ENCODE data around the gene LRRC7. TPM values are rescaled to one million over a fixed set of nuclear protein-coding genes. Genes with fewer than 3 reads are reported as not detected.

LRRC7 gene
- total RNA-seq, 1 experiment from 2014 or later, result not detected

GRCh38 chr1:70101774-70102173 is 534.1 kb downstream of the LRRC7 start:
- ChIA-PET POLR2A (no interaction called here), CTCF (no interaction called here)
- H3K36me3 ChIP-seq (ENCODE audit: control insufficient read depth, insufficient read depth, low read length), result no peaks in the 10 kb centered on the region
- intact Hi-C loops (cut with micrococcal nuclease; ENCODE audit: unreplicated experiment) (no loop called here), in situ Hi-C loops (cut with HindIII; ENCODE audit: low pct_unique_long_range_greater_than_20kb, low sequenced_read_pairs) (no loop called here)
- H3K27me3 ChIP-seq (ENCODE audit: control insufficient read depth, insufficient read depth, low read length), result no peaks in the 10 kb centered on the region
- no TSS peak for BruUV-seq (replicated peaks)
- TF ChIP-seq CTCF (IDR thresholded peaks at IDR 0.05), result no peak
- TF ChIP-seq TCF7L2 (IDR thresholded peaks at IDR 0.05; ENCODE audit: low read depth, low read length), result no peak
- TF ChIP-seq REST (IDR thresholded peaks at IDR 0.05; ENCODE audit: insufficient read depth in 1 of 2, low read depth in 2 of 2, low read length in 1 of 2), result no peak
- no peak for TF ChIP-seq POLR2AphosphoS5 (IDR thresholded peaks at IDR 0.05; ENCODE audit: low read depth, low read length)
- TF ChIP-seq SIN3A (IDR thresholded peaks at IDR 0.05; ENCODE audit: borderline replicate concordance, insufficient read depth, low read depth, low read length), result no peak
- no peaks in the 10 kb centered on the region for H3K4me1 ChIP-seq (ENCODE audit: control insufficient read depth, insufficient read depth, low read length)
- ATAC-seq (no peak), DNase-seq (ENCODE audit: low read depth, low spot score) (no peak)
- no peak overlapping the region for H3K27ac ChIP-seq (ENCODE audit: low read length)
- H3K4me3 ChIP-seq (ENCODE audit: low read depth in 2 of 2, low read length in 2 of 2), result no peak overlapping the region
- H3K9me3 ChIP-seq (ENCODE audit: control insufficient read depth, insufficient read depth, low read depth, low read length), result no peaks in the 10 kb centered on the region

- no peaks in the 10 kb centered on the region for H3K9me3 ChIP-seq (ENCODE audit: control insufficient read depth, insufficient read depth, low read depth, low read length)
- in situ Hi-C loops (cut with HindIII; ENCODE audit: low pct_unique_long_range_greater_than_20kb, low sequenced_read_pairs) (no loop called here), intact Hi-C loops (cut with micrococcal nuclease; ENCODE audit: unreplicated experiment) (no loop called here)
- POLR2A ChIA-PET, result no interaction called here
- TF ChIP-seq TCF7L2 (IDR thresholded peaks at IDR 0.05; ENCODE audit: low read depth, low read length) (no peak), SIN3A (IDR thresholded peaks at IDR 0.05; ENCODE audit: borderline replicate concordance, insufficient read depth, low read depth, low read length) (no peak), REST (IDR thresholded peaks at IDR 0.05; ENCODE audit: insufficient read depth in 1 of 2, low read depth in 2 of 2, low read length in 1 of 2) (no peak), POLR2AphosphoS5 (IDR thresholded peaks at IDR 0.05; ENCODE audit: low read depth, low read length) (no peak), CTCF (IDR thresholded peaks at IDR 0.05) (no peak)
- DNase-seq (ENCODE audit: low read depth, low spot score), result no peak
- H3K27me3 ChIP-seq (ENCODE audit: control insufficient read depth, insufficient read depth, low read length), result no peaks in the 10 kb centered on the region
- H3K4me3 ChIP-seq (ENCODE audit: low read depth in 2 of 2, low read length in 2 of 2), result no peak overlapping the region
- BruUV-seq (replicated peaks), result no TSS peak
- H3K27ac ChIP-seq (ENCODE audit: low read length), result no peak overlapping the region
- no peak for ATAC-seq
- no peaks in the 10 kb centered on the region for H3K4me1 ChIP-seq (ENCODE audit: control insufficient read depth, insufficient read depth, low read length)
- CTCF ChIA-PET, result no interaction called here
- H3K36me3 ChIP-seq (ENCODE audit: control insufficient read depth, insufficient read depth, low read length), result no peaks in the 10 kb centered on the region
Observed at GRCh38 chr1:70103770-70104169, 536.0 kb downstream of the LRRC7 start.

Measured in Panc1 (cell line).